GM19463 (cell line): ENCODE results near the gene MAPK6.
"Not testable (repeated sequence)": the region's sequence is repeated elsewhere in the genome, so short reads cannot be mapped to it uniquely, and the experiment has no call there.

Source experiments
- ATAC-seq: cut with Tn5 transposase; IDR thresholded peaks from one replicate; pipeline ENCODE4 v1.9.1; 2021; ENCODE audit warnings: mild to moderate bottlenecking, moderate library complexity; ENCODE audit not compliant: unreplicated experiment

MAPK6 gene

DNA sequence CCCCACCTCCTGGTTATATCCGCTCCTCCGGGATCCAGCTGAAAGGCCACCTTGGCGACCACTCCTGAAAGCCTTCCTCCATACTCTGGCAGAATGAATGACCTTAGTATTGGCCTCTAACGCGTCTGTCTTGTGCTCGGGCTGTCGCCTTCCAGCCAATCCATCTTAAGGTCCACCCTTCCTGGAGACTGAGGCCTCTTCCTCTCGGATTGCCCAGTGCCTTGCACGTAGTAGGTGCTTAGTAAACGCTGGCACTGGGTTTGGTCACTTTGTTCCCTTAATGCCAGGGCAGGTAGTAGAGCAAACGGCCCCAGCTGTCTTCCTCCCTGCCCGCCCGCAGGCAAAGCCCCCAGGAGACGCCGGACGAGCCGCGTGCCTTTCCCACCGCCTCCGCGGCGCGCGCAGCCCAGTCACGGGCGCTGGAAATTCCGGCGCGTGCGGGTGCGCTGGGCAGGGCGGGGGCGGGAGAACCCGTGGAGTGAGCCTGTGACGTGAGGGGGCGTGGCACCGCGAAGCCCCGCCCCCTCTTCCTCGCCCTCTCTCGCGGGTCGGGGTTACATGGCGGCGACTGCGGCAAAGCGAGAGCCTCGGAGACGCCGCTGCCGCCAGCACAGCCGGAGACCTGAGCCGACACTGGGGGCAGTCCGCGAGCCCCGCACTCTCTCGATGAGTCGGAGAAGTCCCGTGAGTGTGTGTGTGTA, at the start of gene MAPK6:
Gene MAPK6, plus strand, starts transcription at position 527 of the 701 bp plus-strand sequence. CDS start 27,242 bp downstream, outside the sequence.
- ATAC-seq: peak; percentile 71

DNA sequence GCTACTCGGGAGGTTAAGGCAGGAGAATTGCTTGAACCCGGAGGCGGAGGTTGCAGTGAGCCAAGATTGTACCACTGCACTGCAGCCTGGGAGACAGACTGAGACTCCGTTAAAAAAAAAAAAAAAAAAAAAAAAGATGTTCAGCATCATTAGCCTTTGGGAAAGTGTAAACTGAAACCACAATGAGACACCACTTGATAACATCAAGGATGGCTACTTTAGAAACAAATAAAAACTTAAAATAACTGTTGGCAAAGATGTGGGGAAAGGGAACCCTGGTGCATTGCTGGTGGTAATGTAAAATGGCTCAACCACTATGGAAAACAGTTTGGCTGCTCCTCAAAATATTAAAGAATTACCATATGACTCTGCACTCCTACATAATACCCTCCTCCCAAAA, 49.3 kb upstream of the MAPK6 start:
- no peak for ATAC-seq

DNA sequence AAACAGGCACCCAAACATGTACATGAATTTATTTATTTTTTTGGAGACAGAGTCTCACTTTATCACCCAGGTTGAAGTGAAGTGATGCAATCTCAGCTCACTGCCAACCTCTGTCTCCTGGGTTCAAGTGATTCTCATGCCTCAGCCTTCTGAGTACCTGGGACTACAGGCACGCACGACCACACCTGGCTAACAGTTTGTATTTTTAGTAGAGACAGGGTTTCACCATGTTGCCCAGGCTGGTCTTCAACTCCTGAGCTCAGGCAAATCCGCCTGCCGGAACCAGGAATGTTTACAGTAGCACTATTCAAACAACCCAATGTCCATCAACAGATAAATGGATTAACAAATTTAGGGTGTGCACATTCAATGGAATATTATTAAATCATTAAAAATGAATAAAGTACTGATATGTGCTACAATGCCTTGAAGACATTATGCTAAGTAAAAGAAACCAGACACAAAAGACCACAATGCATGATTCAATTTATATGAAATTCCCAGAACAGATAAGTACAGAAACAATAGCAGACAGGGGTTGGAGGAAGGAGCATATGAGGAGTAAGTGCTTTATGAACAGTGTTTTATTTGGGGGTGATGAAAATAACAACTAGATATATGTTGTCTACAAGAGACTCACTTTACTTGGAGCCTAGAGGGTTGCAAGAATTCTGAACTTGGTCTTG, 48.7 kb upstream of the MAPK6 start:
- no peak for ATAC-seq

DNA sequence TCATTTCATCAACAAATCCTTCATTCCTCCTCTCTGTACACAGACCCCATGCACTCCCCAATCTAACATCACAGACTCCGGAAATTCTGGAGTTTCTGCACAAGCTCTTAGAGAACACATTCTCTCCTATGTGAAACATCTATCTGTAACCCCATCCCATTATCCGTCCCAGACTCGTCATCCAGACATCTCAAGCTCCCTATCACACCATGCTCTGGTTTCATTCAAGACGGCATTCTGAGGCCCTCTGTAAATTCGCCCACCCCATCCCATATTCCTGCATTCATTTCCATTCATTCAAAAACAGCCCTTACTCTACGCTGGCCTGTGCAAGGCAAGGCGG, 48.0 kb upstream of the MAPK6 start:
- peak; percentile 4 for ATAC-seq

DNA sequence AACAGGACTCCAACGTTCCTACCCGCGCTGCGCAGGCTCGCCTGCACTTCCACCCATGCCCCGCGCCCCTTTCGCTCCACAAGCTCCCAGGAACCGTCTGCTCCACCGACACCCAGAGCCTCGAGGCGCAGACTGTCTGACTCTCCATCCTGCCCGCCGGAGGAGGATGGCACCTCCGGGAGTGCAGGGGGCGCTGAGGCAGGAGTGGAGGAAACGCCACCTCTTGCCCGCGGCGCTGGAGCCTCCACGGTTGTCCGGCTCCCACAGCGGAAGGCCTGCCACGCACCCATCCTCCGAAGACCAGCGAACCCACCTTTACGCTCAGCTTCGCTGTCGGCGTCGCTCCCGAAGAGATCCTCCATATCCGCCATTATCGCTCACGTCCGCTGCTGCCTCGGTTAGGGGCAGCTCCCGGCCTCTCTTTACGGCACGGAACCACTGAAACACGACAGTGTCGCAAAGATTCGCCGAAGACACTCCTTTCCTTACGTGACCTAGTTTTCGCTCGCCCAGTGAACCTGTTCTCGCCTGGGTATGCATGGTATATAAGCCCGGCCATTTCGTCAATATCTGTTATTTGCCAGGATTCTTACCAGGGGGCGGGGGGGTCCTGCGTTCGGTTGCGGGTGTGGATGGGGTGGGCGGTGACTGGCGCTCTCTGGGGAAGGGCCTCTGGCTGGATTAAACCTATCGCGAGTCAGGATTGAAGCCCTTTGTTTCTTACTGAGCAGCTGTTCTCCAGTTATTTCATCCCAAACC, 47.5 kb upstream of the MAPK6 start, which contains the start of gene LEO1:
Gene LEO1, minus strand, starts transcription at position 404 of the 759 bp plus-strand sequence. Its CDS starts 33 bp downstream, at position 371.
- ATAC-seq: peak; percentile 84

DNA sequence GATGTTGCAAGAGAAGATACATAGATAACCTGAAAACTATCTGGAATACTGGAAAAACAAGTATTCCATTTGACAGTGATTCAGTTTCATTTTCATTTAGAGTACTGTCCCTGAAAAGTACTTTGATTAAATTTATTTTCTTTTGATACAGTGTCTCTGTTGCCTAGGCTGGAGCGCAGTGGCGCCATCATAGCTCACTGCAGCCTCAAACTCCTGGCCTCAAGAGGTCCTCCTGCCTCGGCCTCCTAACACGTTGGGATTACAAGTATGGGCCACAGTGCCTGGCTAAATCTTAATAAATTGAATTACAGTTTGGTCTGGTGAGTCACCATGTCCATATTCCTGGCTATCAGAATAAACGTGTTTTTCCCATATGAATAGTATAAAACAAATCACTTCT, 45.8 kb upstream of the MAPK6 start:
- ATAC-seq: no peak

DNA sequence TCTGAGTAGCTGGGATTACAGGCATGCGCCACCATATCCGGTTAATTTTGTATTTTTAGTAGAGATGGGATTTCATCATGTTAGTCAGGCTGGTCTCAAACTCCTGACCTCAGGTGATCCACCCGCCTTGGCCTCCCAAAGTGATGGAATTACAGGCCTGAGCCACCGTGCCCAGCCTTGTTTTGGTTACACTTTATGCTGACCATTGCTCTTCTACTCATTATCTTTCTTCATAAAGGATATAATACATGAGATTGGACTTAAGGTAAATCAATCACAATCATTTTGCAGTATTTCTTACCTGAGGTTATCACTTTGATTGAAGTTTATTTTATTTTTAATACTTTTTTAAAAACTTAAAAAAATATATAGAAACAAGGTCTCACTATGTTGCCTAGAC, 45.2 kb upstream of the MAPK6 start:
- no peak for ATAC-seq

DNA sequence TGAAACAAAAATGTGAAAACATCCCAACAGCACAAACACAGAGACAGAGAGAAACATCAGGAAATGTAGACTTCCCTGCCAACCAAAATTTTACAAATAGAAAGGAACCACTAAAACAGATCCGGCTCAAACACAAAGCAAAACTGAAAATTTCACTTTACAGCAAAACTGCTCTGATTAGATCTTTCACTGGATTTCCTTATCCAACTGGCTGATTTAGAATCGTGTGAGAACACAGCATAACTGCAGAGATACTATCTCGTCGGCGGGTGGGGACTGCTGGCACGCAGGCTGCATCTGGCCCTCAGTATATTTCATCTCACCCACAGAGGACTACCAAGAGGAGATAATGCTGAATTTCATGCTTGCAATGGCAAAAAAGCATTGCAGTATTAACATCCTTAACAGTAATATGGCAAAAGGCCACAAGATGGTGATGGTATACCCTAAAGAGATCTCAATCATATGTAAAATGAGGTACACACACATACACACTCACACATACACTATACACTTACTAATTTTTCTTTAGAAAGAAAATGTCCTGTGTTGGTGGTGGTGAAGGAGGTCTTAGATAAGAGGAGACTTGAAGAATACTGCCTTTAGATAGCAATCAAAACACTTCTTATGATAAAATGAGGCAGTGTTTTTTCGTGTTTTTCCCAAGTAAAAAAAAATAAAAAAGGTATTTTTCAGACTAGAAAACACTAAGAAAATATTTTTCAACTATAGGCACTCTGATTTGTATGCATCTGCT, 36.8 kb upstream of the MAPK6 start:
- ATAC-seq: peak; percentile 93

DNA sequence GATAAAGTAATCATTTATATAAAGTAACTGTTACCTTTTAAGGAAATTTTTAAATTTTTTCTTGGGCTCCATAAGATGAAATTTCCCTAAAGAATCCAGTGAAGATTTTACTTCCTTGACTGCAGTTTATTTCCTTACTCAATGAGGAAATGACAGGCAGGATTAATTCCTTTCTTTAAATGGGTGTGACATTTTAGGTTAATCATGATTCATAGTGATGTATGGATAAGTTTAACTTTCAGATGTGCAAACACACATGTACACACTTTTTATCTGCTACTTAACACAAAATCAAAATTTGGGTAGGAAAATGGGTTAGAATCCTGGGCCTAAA, 36.3 kb upstream of the MAPK6 start:
- no peak for ATAC-seq

DNA sequence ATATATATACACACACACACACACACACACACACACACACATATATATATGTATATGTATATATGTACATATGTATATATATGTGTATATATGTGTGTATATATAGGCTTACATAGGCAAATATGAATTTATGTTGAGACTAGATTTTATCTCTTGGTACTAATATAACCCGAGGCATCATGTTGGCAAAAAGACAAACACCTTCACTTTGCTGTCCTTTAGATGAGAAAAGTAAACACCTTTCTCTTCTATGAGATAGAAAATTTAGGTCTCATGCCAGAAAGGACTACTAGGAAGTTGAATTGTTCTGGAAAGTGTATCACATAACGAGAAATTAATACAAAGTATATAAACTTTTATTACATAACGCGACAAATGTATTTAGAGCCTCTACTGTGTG, 27.9 kb upstream of the MAPK6 start:
- ATAC-seq: no peak

DNA sequence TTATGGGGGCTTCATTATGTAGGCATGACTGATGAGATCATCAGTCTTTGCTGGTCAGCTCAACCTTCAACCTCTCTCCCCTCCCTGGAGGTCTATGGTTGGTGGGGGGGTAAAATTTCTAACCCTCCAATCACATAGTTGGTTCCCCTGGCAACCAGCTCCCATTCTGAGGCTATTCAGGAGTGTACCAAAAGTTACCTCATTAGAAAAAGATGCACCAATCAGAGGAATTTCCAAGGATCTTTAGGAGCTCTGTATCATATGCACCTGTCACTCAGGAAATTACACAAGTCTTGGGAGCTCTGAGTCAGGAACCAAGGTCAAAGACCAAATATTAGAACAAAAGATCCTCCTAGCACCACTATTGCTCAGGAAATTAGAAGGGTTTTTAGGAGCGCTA, 26.1 kb upstream of the MAPK6 start:
- ATAC-seq: no peak

DNA sequence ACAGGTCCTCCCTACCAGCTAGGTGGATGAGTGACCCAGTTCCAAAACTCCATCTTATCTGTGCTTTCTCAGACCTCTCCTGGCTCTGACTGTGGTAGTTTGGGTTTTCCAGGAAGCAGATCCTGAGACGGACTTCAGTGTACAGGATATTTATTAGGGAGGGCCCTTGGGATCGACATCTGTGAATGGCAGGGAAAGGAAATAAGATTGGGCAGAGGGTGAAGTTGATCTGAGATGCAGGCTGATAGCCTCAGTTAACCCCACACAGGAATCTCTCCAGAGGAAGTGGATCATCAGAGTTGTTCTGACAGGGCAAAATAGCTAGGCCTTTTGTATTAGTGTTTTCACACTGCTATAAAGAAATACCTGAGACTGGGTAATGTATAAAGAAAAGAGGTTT, 16.7 kb upstream of the MAPK6 start:
- no peak for ATAC-seq

DNA sequence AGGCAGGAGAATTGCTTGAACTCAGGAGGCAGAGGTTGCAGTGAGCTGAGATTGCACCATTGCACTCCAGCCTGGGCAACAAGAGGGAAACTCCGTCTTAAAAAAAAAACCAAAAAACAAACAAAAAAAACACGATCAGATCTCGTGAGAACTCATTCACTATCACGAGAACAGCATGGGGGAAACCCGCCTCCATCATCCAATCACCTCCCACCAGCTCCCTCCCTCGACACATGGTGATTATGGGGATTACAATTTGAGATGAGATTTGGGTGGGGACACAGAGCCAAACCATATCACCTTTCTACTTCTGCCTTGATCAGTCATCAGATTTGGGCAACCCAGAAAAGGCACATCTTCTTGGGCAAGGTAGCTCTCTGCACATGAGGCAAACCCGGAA, 15.9 kb upstream of the MAPK6 start:
- not testable (repeated sequence) for ATAC-seq

DNA sequence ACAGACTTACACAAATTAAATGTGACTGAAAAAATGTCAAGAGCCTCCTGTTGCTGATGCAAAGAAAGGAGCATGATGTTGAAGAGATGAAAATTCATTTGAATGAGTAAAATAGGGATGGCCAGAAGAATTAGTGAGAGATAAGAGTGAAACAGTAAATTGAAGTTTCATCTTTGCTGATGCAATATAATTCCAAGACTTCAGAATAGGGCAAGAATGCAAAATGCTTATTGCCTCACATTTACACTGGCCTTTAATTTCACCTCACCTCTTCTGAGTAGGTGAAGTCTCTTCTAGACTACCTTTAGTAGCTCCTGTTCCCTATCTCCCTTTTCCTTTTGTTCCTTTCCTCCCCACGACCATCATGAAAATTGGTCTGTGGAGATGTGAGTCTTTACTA, 15.3 kb upstream of the MAPK6 start:
- ATAC-seq: no peak

DNA sequence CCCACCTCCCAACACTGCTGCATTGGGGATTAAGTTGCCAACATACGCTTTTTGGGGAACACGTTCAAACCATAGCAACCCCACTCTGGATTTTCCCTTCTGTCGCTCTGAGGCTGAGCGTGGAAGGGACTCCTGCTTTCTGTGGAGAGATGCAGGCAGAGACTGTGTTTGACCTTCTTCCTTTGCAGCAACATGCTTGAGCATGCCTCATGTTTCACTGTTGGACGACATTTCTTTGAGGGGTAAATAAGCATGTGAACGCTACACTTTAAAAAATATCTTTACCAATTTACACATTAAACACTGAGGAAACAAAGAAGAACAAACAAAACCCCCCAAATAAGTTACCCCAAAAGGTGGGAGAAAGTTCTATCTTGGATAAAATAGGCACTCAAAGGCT, 14.2 kb upstream of the MAPK6 start:
- no peak for ATAC-seq

DNA sequence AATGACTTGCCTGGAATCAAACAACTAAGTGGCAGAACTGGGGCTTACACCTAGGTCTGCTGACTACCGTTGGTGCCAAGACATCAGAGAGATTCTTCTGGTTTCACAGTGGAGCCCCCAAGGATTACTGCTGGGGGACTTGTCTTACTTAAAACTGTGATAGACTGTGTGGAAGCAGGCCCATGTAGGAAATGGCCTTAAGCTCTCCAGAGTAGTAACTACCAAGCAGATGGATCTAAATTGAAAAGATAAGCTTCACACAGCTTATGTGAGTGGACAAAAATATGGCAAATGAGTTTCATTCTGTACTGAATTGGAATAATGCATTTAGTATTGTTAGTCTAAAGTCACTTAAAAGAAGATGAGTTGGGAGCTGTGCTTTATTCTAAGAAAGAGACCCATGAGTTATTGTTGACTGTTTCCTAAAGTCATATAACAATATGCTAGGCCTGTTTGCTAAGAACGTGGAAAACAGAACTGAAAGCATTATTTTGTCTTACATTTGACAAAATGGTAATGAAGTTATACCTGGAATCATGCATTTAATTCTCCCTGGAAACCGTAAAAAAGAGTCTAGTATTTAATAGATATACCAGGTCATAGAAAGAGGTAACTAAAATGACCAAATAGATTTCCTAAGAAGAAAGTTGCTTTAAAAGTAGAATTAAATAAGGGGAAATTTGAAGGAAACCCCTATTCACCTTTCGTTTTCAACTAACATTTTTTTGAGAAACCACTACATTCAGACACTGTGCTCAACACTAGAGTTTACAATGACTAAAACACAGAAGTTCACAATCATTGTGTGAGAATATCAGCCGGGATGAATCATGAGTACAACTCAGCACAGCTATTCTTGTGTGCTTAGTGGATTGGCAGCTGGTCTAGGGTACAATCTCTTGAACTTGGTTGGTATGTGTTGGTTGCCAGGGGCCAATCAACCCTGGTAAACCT, 13.0 kb upstream of the MAPK6 start:
- peak; percentile 63 for ATAC-seq

DNA sequence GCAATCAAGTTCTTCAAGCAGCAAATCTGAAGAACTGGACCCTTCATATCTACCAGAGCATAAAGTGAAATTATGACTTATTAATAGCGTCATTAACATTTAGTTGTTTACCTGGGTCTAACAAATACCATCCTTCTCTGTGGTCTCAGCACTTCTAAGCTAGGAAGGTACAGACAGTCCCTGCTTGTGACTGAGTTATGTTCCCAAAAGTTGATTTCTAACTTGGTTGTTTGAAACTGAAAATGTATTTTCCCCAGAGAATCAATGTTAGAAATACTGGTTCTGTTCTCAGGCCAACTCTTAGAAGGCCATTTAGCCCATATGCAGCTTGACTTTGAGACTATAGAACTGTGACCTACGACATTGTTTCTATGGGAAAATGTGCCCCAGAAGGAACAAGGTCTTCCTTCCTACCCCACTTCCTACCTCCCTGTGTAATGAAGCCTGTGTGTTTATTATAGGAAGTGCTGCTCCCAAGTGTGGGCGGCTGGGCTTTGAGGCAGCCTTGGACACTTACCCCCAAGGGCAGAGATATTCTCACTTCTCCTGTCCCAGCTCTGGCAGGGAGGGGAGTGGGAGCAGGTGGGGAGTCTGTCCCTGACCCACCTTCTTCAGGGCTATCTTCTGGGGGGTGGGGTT, 12.2 kb upstream of the MAPK6 start:
- peak; percentile 35 for ATAC-seq

DNA sequence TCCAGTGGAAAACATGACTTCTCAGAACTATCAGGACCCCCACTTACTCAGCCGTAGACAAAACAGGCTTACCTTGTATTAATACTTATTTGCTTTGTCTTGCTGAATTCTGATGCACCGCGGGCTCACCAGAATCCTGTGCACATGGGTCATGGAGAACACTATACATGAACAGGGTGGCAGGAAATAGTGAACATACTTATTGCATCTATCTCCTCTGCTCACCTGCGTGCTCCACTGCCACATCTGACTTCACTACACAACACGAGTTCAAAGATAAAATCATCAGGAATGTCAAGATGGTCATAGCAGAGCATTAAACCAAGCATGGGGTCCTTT, 10.7 kb upstream of the MAPK6 start:
- no peak for ATAC-seq

DNA sequence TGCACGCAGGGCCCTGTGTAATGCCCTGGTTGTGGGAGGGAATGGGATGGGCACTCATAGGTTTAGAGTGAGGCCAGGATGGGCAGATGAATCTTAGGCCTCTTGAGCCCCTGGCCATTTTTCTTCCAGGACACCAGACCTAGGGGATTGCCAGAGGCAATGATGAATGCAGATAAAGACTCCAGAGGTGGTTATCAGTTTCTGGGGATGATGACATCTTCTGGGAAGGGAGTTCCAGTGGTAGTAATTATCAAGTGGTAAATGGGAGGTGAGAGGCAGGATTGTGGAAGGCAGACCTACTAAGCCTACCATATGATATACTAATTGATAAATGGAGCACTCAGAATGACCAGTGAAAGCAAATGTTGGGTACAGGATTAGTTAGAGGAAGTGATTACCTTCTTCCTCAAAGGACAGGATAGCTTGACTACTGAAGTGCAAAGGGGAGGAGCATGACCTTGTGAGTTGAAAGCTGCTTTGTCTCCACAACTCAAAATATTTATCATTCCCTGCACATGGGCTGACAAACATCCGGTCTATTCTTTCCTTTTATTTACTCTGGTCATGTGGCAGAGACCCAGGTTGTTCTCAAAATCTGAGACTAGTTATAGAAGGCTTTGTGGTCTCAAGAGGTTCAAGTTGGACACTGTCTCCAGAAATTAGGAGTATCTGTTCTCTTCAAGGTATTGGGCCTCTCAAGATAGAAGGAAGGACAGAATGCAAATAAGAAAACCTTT, 10.2 kb upstream of the MAPK6 start:
- ATAC-seq: peak; percentile 21
